Urothelium cell line (cell line): ENCODE measurements around the gene FKBP1A.
A peak's percentile ranks its signal among the peaks of the same experiment; 100 is the strongest.

Source experiments
- DNase-seq: peaks from one replicate; pipeline ENCODE4 v3.0.0; 2011; ENCODE audit warnings: low spot score, mixed read lengths
- FAIRE-seq: peaks from 2 replicates; lab custom pipeline; 2011; peaks lifted over from hg19 to GRCh38; lab: Jason Lieb, UNC

Gene FKBP1A

GRCh38 chr20:1335961-1336698 lies 56.7 kb downstream of the FKBP1A start:
- FAIRE-seq (no peak), DNase-seq (no peak)

- DNase-seq (no peak), FAIRE-seq (no peak)
Observed at GRCh38 chr20:1334761-1335160, 58.1 kb downstream of the FKBP1A start.

- FAIRE-seq: no peak
- DNase-seq: no peak
Observed at GRCh38 chr20:1334370-1334731, 58.5 kb downstream of the FKBP1A start.

GRCh38 chr20:1333462-1334369 lies 59.1 kb downstream of the FKBP1A start:
- no peak for DNase-seq
- FAIRE-seq: no peak

GRCh38 chr20:1332749-1333300 lies 60.0 kb downstream of the FKBP1A start:
- FAIRE-seq: no peak
- DNase-seq: no peak

GRCh38 chr20:1331801-1332453 lies 60.9 kb downstream of the FKBP1A start:
- no peak for FAIRE-seq

GRCh38 chr20:1331101-1331500 lies 61.8 kb downstream of the FKBP1A start:
- no peak for FAIRE-seq
- no peak for DNase-seq

More at GRCh38 chr20:1331801-1332453, 60.9 kb downstream of the FKBP1A start:
- no peak for DNase-seq

GRCh38 chr20:1330075-1330830 lies 62.6 kb downstream of the FKBP1A start:
- FAIRE-seq: no peak
- DNase-seq: no peak

- FAIRE-seq (no peak), DNase-seq (no peak)
Observed at GRCh38 chr20:1328680-1329330, 64.0 kb downstream of the FKBP1A start, which contains the start of gene SDCBP2. Gene SDCBP2 (minus strand): TSS chr20:1329139. CDS start chr20:1320416, 8,723 bp downstream.

GRCh38 chr20:1327827-1328679 lies 64.8 kb downstream of the FKBP1A start:
- FAIRE-seq: no peak
- no peak for DNase-seq

GRCh38 chr20:1327241-1327653 lies 65.6 kb downstream of the FKBP1A start:
- FAIRE-seq: no peak
- no peak for DNase-seq

GRCh38 chr20:1326031-1326930 lies 66.6 kb downstream of the FKBP1A start:
- no peak for DNase-seq

GRCh38 chr20:1325173-1326030 lies 67.5 kb downstream of the FKBP1A start:
- no peak for FAIRE-seq
- peak; percentile 98 for DNase-seq

More at GRCh38 chr20:1326031-1326930, 66.6 kb downstream of the FKBP1A start:
- no peak for FAIRE-seq

GRCh38 chr20:1324598-1325172 lies 68.2 kb downstream of the FKBP1A start:
- FAIRE-seq (no peak), DNase-seq (peak; percentile 27)

GRCh38 chr20:1323830-1324597 lies 68.8 kb downstream of the FKBP1A start:
- FAIRE-seq: no peak
- DNase-seq: no peak

- DNase-seq (no peak), FAIRE-seq (no peak)
Observed at GRCh38 chr20:1323256-1323655, 69.6 kb downstream of the FKBP1A start.
